Panc1 (cell line): ENCODE measurements around the gene DBP.

ENCODE experiments used
- POLR2AphosphoS5 ChIP-seq: IDR thresholded peaks from 2 replicates; pipeline ENCODE4 v1.6.1; 2012; ENCODE audit warnings: mild to moderate bottlenecking, low read depth, low read length, moderate library complexity
- TF ChIP-seq, protein P1 (sequence below): fragments of 450-650 bp; IDR thresholded peaks from 2 replicates; pipeline ENCODE4 v1.5.1; 2017; ENCODE audit warnings: mild to moderate bottlenecking
- TF ChIP-seq, protein P2 (sequence below), 2 experiments: IDR thresholded peaks; 2 replicates each; pipeline ENCODE4 v1.6.1; 2011 to 2012; ENCODE audit warnings: low read depth in 2 of 2, control low read depth in 1 of 2, low read length in 1 of 2, mild to moderate bottlenecking in 1 of 2, moderate library complexity in 1 of 2; ENCODE audit not compliant: insufficient read depth in 1 of 2

DNA sequence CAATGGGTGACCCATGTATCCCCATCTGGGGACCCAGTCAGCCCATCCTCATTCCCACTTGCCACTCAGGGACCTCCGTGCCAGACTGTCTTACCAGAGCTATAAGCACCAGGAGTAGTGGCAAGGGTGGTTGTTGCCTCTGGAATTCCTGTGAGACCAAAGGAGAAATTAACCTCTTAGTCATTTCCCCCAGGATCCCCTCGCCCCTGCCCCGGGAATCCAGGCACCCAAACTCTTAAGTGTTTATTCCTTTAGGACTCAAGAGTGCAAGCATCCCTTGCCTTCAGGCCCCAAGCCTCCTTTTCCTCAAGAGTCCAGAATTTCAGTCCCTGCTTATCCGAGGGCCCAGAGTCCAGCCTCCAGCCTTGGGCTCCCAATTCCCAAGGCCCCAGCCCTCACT, 26.5 kb upstream of the DBP start:
- TF ChIP-seq, protein P1, sequence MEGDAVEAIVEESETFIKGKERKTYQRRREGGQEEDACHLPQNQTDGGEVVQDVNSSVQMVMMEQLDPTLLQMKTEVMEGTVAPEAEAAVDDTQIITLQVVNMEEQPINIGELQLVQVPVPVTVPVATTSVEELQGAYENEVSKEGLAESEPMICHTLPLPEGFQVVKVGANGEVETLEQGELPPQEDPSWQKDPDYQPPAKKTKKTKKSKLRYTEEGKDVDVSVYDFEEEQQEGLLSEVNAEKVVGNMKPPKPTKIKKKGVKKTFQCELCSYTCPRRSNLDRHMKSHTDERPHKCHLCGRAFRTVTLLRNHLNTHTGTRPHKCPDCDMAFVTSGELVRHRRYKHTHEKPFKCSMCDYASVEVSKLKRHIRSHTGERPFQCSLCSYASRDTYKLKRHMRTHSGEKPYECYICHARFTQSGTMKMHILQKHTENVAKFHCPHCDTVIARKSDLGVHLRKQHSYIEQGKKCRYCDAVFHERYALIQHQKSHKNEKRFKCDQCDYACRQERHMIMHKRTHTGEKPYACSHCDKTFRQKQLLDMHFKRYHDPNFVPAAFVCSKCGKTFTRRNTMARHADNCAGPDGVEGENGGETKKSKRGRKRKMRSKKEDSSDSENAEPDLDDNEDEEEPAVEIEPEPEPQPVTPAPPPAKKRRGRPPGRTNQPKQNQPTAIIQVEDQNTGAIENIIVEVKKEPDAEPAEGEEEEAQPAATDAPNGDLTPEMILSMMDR: no peak
- TF ChIP-seq, protein P2, sequence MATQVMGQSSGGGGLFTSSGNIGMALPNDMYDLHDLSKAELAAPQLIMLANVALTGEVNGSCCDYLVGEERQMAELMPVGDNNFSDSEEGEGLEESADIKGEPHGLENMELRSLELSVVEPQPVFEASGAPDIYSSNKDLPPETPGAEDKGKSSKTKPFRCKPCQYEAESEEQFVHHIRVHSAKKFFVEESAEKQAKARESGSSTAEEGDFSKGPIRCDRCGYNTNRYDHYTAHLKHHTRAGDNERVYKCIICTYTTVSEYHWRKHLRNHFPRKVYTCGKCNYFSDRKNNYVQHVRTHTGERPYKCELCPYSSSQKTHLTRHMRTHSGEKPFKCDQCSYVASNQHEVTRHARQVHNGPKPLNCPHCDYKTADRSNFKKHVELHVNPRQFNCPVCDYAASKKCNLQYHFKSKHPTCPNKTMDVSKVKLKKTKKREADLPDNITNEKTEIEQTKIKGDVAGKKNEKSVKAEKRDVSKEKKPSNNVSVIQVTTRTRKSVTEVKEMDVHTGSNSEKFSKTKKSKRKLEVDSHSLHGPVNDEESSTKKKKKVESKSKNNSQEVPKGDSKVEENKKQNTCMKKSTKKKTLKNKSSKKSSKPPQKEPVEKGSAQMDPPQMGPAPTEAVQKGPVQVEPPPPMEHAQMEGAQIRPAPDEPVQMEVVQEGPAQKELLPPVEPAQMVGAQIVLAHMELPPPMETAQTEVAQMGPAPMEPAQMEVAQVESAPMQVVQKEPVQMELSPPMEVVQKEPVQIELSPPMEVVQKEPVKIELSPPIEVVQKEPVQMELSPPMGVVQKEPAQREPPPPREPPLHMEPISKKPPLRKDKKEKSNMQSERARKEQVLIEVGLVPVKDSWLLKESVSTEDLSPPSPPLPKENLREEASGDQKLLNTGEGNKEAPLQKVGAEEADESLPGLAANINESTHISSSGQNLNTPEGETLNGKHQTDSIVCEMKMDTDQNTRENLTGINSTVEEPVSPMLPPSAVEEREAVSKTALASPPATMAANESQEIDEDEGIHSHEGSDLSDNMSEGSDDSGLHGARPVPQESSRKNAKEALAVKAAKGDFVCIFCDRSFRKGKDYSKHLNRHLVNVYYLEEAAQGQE (IDR thresholded peaks at IDR 0.05; ENCODE audit: insufficient read depth in 1 of 2, low read depth in 2 of 2, low read length in 1 of 2): no peak
- TF ChIP-seq POLR2AphosphoS5: no peak
